ENCODE results near the gene HLF. TPM values are rescaled to one million over a fixed set of nuclear protein-coding genes. Genes with fewer than 3 reads are reported as not detected.

Gene HLF
- total RNA-seq, 4 donors from 2014 or later: 7.7 to 14.8 (median 10.4) TPM

DNA sequence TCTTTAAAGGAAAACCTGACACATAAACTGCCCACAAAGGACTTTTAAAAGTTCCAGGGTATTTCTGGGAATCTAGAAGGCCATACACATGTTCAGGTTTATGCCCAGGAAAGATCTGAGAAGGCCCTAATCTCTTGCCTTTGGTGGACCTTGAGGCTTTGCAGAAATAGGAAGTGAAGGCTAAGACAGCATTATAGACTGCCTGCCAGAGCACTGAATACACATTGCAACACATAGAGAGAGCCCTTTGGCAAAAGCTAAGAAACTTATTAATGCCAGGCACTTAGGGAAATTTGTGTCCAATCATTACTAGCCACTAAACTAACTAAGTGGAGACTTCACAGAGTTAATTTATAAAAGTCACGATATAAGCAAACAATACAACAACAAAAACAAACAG, 86.5 kb downstream of the HLF start:
- Histone ChIP-seq H3K4me3 (no peak overlapping the region), H3K9me3 (no peaks in the 10 kb centered on the region), H3K27me3 (no peaks in the 10 kb centered on the region), H3K36me3 (no peaks in the 10 kb centered on the region), H3K27ac (no peak overlapping the region), H3K4me1 (no peaks in the 10 kb centered on the region)
- DNase-seq (no peak), ATAC-seq (no peak)
- intact Hi-C loops (cut with DNase I; ENCODE audit: low total_unique reads) (no loop called here), in situ Hi-C loops (cut with MboI; ENCODE audit: low sequenced_read_pairs in 4 of 4) (loop anchor here (5.0 to 25.0 kb wide), 2 partner anchors 359 to 364 kb away; no protein-coding TSS in a partner anchor)
- no peak for TF ChIP-seq POLR2A (IDR thresholded peaks at IDR 0.05)
- TF ChIP-seq, protein P1, sequence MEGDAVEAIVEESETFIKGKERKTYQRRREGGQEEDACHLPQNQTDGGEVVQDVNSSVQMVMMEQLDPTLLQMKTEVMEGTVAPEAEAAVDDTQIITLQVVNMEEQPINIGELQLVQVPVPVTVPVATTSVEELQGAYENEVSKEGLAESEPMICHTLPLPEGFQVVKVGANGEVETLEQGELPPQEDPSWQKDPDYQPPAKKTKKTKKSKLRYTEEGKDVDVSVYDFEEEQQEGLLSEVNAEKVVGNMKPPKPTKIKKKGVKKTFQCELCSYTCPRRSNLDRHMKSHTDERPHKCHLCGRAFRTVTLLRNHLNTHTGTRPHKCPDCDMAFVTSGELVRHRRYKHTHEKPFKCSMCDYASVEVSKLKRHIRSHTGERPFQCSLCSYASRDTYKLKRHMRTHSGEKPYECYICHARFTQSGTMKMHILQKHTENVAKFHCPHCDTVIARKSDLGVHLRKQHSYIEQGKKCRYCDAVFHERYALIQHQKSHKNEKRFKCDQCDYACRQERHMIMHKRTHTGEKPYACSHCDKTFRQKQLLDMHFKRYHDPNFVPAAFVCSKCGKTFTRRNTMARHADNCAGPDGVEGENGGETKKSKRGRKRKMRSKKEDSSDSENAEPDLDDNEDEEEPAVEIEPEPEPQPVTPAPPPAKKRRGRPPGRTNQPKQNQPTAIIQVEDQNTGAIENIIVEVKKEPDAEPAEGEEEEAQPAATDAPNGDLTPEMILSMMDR (IDR thresholded peaks at IDR 0.05 in 4 of 5, conservative IDR thresholded peaks at IDR 0.05 in 1 of 5): no peak

GRCh38 chr17:55354010-55354409, 89.2 kb downstream of the HLF start:
- ATAC-seq (no peak), DNase-seq (no peak)
- Histone ChIP-seq H3K4me3 (no peak overlapping the region), H3K9me3 (no peaks in the 10 kb centered on the region), H3K27me3 (no peaks in the 10 kb centered on the region), H3K36me3 (no peaks in the 10 kb centered on the region), H3K4me1 (no peaks in the 10 kb centered on the region), H3K27ac (no peak overlapping the region)
- in situ Hi-C loops (cut with MboI; ENCODE audit: low sequenced_read_pairs in 4 of 4): loop anchor here (5.0 to 25.0 kb wide), 2 partner anchors 362 to 367 kb away; no protein-coding TSS in a partner anchor
- intact Hi-C loops (cut with DNase I; ENCODE audit: low total_unique reads): no loop called here
- TF ChIP-seq POLR2A (IDR thresholded peaks at IDR 0.05): no peak
- TF ChIP-seq, protein P1 (IDR thresholded peaks at IDR 0.05 in 4 of 5, conservative IDR thresholded peaks at IDR 0.05 in 1 of 5): no peak

- no peak overlapping the region for H3K27ac ChIP-seq
- no peaks in the 10 kb centered on the region for H3K9me3 ChIP-seq
- TF ChIP-seq POLR2A (IDR thresholded peaks at IDR 0.05): no peak
- TF ChIP-seq, protein P1 (IDR thresholded peaks at IDR 0.05 in 4 of 5, conservative IDR thresholded peaks at IDR 0.05 in 1 of 5): no peak
- ATAC-seq (no peak), DNase-seq (no peak)
- in situ Hi-C loops (cut with MboI; ENCODE audit: low sequenced_read_pairs in 4 of 4) (loop anchor here (5.0 to 25.0 kb wide), 2 partner anchors 363 to 368 kb away; no protein-coding TSS in a partner anchor), intact Hi-C loops (cut with DNase I; ENCODE audit: low total_unique reads) (no loop called here)
- no peak overlapping the region for H3K4me3 ChIP-seq
- no peaks in the 10 kb centered on the region for H3K4me1 ChIP-seq
- H3K36me3 ChIP-seq: no peaks in the 10 kb centered on the region
- H3K27me3 ChIP-seq: no peaks in the 10 kb centered on the region
Observed at GRCh38 chr17:55354941-55355340, 90.2 kb downstream of the HLF start.

DNA sequence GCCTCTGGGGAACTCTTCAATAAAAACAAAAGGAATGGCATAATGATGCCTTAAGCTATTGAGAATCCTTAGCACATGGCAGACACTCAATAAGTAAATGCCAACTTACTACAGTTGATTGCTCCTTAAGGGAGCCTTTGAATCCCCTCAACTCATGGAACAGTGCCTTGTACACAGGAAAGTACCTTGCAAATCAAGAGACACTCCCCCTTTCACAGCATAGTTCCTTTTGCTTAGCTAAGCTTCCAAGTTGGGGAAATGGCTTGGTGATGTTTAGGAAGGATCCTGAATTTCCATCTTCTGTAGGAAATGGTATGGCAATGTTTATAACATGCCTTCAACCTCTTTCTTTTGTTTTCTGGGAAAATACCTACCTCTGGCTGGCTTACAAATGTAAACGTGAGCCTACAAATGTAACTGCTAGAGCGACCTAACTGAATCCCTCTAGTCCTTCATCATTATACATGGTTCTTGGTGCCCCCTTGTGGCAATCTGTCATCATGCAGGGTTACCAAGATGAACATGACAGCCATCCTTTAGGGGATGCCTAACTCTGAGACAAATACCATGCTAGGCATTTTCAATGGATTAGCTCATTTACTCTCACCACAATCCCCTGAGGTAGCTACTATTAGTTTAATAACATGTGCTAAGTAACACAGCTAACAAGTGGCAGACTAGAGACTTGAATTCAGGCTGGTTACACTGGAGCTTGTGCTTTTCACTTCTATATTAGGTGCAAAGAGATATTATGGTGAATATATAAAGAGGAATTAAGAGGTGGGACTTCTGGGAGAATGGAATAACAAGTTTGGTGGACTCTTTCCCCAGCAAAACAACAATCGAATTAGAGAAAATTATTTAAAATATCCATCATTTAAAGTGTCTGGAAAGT, 91.9 kb downstream of the HLF start:
- Histone ChIP-seq H3K4me1 (no peaks in the 10 kb centered on the region), H3K27ac (no peak overlapping the region), H3K27me3 (no peaks in the 10 kb centered on the region), H3K36me3 (no peaks in the 10 kb centered on the region), H3K4me3 (no peak overlapping the region), H3K9me3 (peaks cover 0 to 4% (median 0%) of the 10 kb centered on the region in 3 donors)
- ATAC-seq (peak; percentile 46 to 69), DNase-seq (peak; percentile 12 to 27)
- intact Hi-C loops (cut with DNase I; ENCODE audit: low total_unique reads): loop anchor here (2.0 kb wide), 1 partner anchor 158 kb away; no protein-coding TSS in a partner anchor
- TF ChIP-seq, protein P1 (IDR thresholded peaks at IDR 0.05 in 4 of 5, conservative IDR thresholded peaks at IDR 0.05 in 1 of 5): peak; percentile 47 to 75 (median 57)
- no peak for TF ChIP-seq POLR2A (IDR thresholded peaks at IDR 0.05)
- in situ Hi-C loops (cut with MboI; ENCODE audit: low sequenced_read_pairs in 4 of 4): loop anchor here in 1 of 4 donors (25.0 kb wide), 1 partner anchor 369 kb away; no protein-coding TSS in a partner anchor

All from gastrocnemius medialis (tissue), 4 donors.